Heart left ventricle (tissue), 16 donors: ENCODE measurements around the gene EEIG1. TPM values are rescaled to one million over a fixed set of nuclear protein-coding genes. Genes with fewer than 3 reads are reported as not detected.

Experiments
- ATAC-seq, 4 donors: fragments of 200-7000 bp; cut with Tn5 transposase; one replicate each; pipeline ENCODE4 v1.9.1; 2020 to 2022; ENCODE audit warnings: moderate library complexity in 4 of 4, mild to moderate bottlenecking in 3 of 4, moderate number of reproducible peaks in 1 of 4
- DNase-seq, 5 donors: peaks; one replicate each; pipeline ENCODE4 v3.0.0-alpha.2; 2020
- H3K27ac ChIP-seq, 12 donors: fragments of 200-600 bp; sonication (generic) in 4 of 12; one replicate each; pipeline versions ENCODE4 v1.5.0 to v1.8.0; 2016 to 2022; ENCODE audit warnings: mild to moderate bottlenecking in 2 of 12
- H3K27me3 ChIP-seq, 9 donors: fragments of 200-600 bp; sonication (generic) in 2 of 9; one replicate each; pipeline versions ENCODE4 v1.5.1 to v1.8.0; 2016 to 2022; ENCODE audit warnings: mild to moderate bottlenecking in 3 of 9
- H3K36me3 ChIP-seq, 9 donors: fragments of 200-600 bp; sonication (generic) in 2 of 9; one replicate each; pipeline versions ENCODE4 v1.5.0 to v1.8.0; 2018 to 2022; ENCODE audit warnings: mild to moderate bottlenecking in 2 of 9
- H3K4me1 ChIP-seq, 12 donors: fragments of 200-600 bp; sonication (generic) in 4 of 12; one replicate each; pipeline versions ENCODE4 v1.5.0 to v1.8.0; 2016 to 2022; ENCODE audit warnings: mild to moderate bottlenecking in 3 of 12
- H3K4me3 ChIP-seq, 12 donors: fragments of 200-600 bp; sonication (generic) in 4 of 12; one replicate each; pipeline versions ENCODE4 v1.5.0 to v1.8.0; 2017 to 2022; ENCODE audit warnings: mild to moderate bottlenecking in 9 of 12, moderate library complexity in 4 of 12
- H3K9me3 ChIP-seq, 12 donors: fragments of 200-600 bp; sonication (generic) in 4 of 12; one replicate each; pipeline versions ENCODE4 v1.5.0 to v1.8.0; 2016 to 2022; ENCODE audit warnings: mild to moderate bottlenecking in 1 of 12
- CTCF ChIP-seq, 12 donors: fragments of 200-600 bp; sonication (generic) in 4 of 12; IDR thresholded peaks; one replicate each; pipeline versions ENCODE4 v1.5.0 to v1.8.0; 2018 to 2022; ENCODE audit warnings: antibody characterized with exemption in 12 of 12, mild to moderate bottlenecking in 5 of 12
- POLR2A ChIP-seq, 2 donors: fragments of 450-650 bp; IDR thresholded peaks; one replicate each; pipeline ENCODE4 v1.6.1; 2017; ENCODE audit warnings: antibody characterized with exemption in 2 of 2, mild to moderate bottlenecking in 2 of 2, moderate library complexity in 2 of 2
- WGBS, 4 donors: extraction: QIAGEN DNeasy Blood & Tissue Kit in 2 of 4; methylation state at CpG; one replicate each; pipeline versions ENCODE4 v1.1.5 to v1.1.7; 2013 to 2018; 5-methylcytosine and 5-hydroxymethylcytosine counted together
- intact Hi-C, 10 donors: fragments of 100-400 bp; cut with DNase I; formaldehyde crosslinking; loops; one replicate each; pipeline versions ENCODE4 v1.11.1 to v1.14.2; 2022
- long read RNA-seq, 3 donors: library from polyadenylated mRNA; unstranded; transcript quantifications; one replicate each; pipeline ENCODE4 v2.0.0, GENCODE V29; 2020 to 2021
- polyA plus RNA-seq, 2 donors: library from polyadenylated mRNA; stranded (reverse); fragments of 200-250 nt; gene quantifications; one replicate each; pipeline ENCODE4 v1.2.3, GENCODE V29; 2013
- total RNA-seq, 9 donors: library from RNA; depleted of rRNA in 2 of 9; stranded (reverse); fragments of >200 nt in 2 of 9; fragmentation: NEBNext Ultra II Directional in 3 of 9; extraction: Animal tissue kit (Norgen Biotek cat#: 25700) in 3 of 9; gene quantifications; one replicate each; pipeline versions ENCODE4 v1.1.0 to v1.2.4, GENCODE V29; 2016 to 2023
- donor health status: ischemic (EF 13 %, LVEDD 7.1; RV severe dilation, severe dysfunction).
- donor health status: healthy with polysubstance abuse.
- donor health status: DM: no; HTN: yes; CAD: no.
- donor health status: DM: no; HTN: no; CAD: no.
- donor health status: ischemic (EF 25% LVEDD 6.9; RV normal size, moderate dysfunction).
- donor health status: ischemic (EF 25% LVEDD 5.7; RV mildly dilated, moderate dysfunction).
- donor health status: healthy.
- donor health status: DM: yes; HTN: yes; CAD: no.
- donor health status: ischemic (EF 35%, LVEDD 5.7; RV mildly dilated, moderate dysfunction).
- donor health status: nonischemic (EF 11% LVEDD 7.7; RV severe dilation, severe dysfunction).
- donor health status: DM: yes; HTN: yes; CAD: no.
- donor health status: PGD.
- donor health status: ischemic (EF 29% LVEDD 5.4; RV normal size, mild dysfunction).
- donor health status: nonischemic (EF 23%, LVEDD 6.1; RV moderate dilation, normal function).

EEIG1 gene
- total RNA-seq (10 to 100 TPM in 7 of 9 donors, 1 to 10 TPM in 2; 5.4 to 45.2 (median 24.1) TPM), polyA plus RNA-seq (10 to 100 TPM in 1 of 2 donors, 1 to 10 TPM in 1; 9.2 to 10.4 TPM)
- long read RNA-seq, donor 1, partial matches to known transcripts = 12 of 16 reads
- long read RNA-seq, donor 1, other reads (novel, unspliced or antisense) = 4 of 16 reads
- long read RNA-seq, donor 2, full-length matches to known transcripts = 2 of 19 reads
- long read RNA-seq, donor 2, partial matches to known transcripts = 15 of 19 reads
- long read RNA-seq, donor 2, other reads (novel, unspliced or antisense) = 2 of 19 reads
- long read RNA-seq, donor 3, full-length matches to known transcripts = 1 of 18 reads
- long read RNA-seq, donor 3, partial matches to known transcripts = 0 of 18 reads
- long read RNA-seq, donor 3, other reads (novel, unspliced or antisense) = 17 of 18 reads

- Histone ChIP-seq H3K9me3 (no peaks in the 10 kb centered on the region), H3K27ac (peak within 1 kb of the TSS; percentile 72 to 97 (median 91)), H3K36me3 (no peaks in the 10 kb centered on the region), H3K4me1 (peaks cover 0 to 61% (median 46%) of the 10 kb centered on the region in 12 donors), H3K4me3 (peak within 1 kb of the TSS; percentile 57 to 99 (median 84)), H3K27me3 (no peaks in the 10 kb centered on the region)
- WGBS, 4 donors = 0 to 1% (median 0%) methylated on average over 21 to 93 of the region's 93 CpGs
- peak; percentile 96 to 99 (median 97) for DNase-seq
- ATAC-seq = peak; percentile 94 to 97 (median 96)
- no peak for TF ChIP-seq CTCF (IDR thresholded peaks at IDR 0.05)
- TF ChIP-seq POLR2A (IDR thresholded peaks at IDR 0.05) = peak; percentile 48 to 80
- intact Hi-C loops = no loop called here
Observed at GRCh38 chr9:127980706-127981558, at the start of gene EEIG1. EEIG1 (minus strand) TSS chr9:127980989; CDS start chr9:127980137, 852 bp downstream.

- Histone ChIP-seq H3K9me3 (no peaks in the 10 kb centered on the region), H3K4me1 (peaks cover 0 to 60% (median 0%) of the 10 kb centered on the region in 12 donors), H3K36me3 (no peaks in the 10 kb centered on the region), H3K27ac (peak overlapping the region in 1 of 12 donors; percentile 91), H3K27me3 (no peaks in the 10 kb centered on the region), H3K4me3 (no peak overlapping the region)
- ATAC-seq = no peak
- WGBS, 4 donors = 81 to 94% (median 91%) methylated on average over 4 of the region's 4 CpGs
- no peak for TF ChIP-seq CTCF (IDR thresholded peaks at IDR 0.05)
- TF ChIP-seq POLR2A (IDR thresholded peaks at IDR 0.05) = no peak
- intact Hi-C loops = no loop called here
- DNase-seq = no peak
Observed at GRCh38 chr9:128027705-128028104, 46.9 kb upstream of the EEIG1 start.

GRCh38 chr9:128026773-128027541 is 46.2 kb upstream of the EEIG1 start:
- H3K4me1 ChIP-seq = peaks cover 0 to 68% (median 0%) of the 10 kb centered on the region in 12 donors
- intact Hi-C loops = no loop called here
- no peak for TF ChIP-seq CTCF (IDR thresholded peaks at IDR 0.05)
- TF ChIP-seq POLR2A (IDR thresholded peaks at IDR 0.05) = no peak
- DNase-seq = no peak
- H3K27ac ChIP-seq = peak overlapping the region in 2 of 12 donors; percentile 3 to 91
- WGBS, 4 donors = 77 to 84% (median 78%) methylated on average over 7 to 11 of the region's 11 CpGs
- ATAC-seq = no peak
- H3K36me3 ChIP-seq = no peaks in the 10 kb centered on the region
- H3K4me3 ChIP-seq = no peak overlapping the region
- no peaks in the 10 kb centered on the region for H3K9me3 ChIP-seq
- H3K27me3 ChIP-seq = no peaks in the 10 kb centered on the region
